Muscle layer of duodenum (tissue), 2 donors: Measurements from ENCODE around the gene WWOX.

Experiments used
- H3K27ac ChIP-seq: one replicate; pipeline ENCODE4 v1.7.0; 2013; ENCODE audit warnings: mild to moderate bottlenecking, low read length
- H3K27me3 ChIP-seq: one replicate; pipeline ENCODE4 v1.7.0; 2013; ENCODE audit warnings: low read depth, mild to moderate bottlenecking, control low read depth, low read length
- H3K36me3 ChIP-seq, 2 donors: one replicate each; pipeline ENCODE4 v1.7.0; 2013; ENCODE audit warnings: low read length in 2 of 2, control low read depth in 1 of 2, mild to moderate bottlenecking in 1 of 2; ENCODE audit not compliant: insufficient read depth in 2 of 2, control insufficient read depth in 1 of 2
- H3K4me1 ChIP-seq, 2 donors: one replicate each; pipeline ENCODE4 v1.7.0; 2013; ENCODE audit warnings: low read length in 2 of 2, mild to moderate bottlenecking in 2 of 2, control low read depth in 1 of 2, moderate library complexity in 1 of 2; ENCODE audit not compliant: insufficient read depth in 2 of 2, control insufficient read depth in 1 of 2
- H3K4me3 ChIP-seq, 2 donors: one replicate each; pipeline ENCODE4 v1.7.0; 2013; ENCODE audit warnings: low read length in 2 of 2, low read depth in 1 of 2, mild to moderate bottlenecking in 1 of 2
- H3K9me3 ChIP-seq, 2 donors: one replicate each; pipeline ENCODE4 v1.7.0; 2013; ENCODE audit warnings: low read length in 2 of 2, control low read depth in 1 of 2, mild to moderate bottlenecking in 1 of 2; ENCODE audit not compliant: control insufficient read depth in 1 of 2
- donor health status: healthy.

WWOX gene

DNA sequence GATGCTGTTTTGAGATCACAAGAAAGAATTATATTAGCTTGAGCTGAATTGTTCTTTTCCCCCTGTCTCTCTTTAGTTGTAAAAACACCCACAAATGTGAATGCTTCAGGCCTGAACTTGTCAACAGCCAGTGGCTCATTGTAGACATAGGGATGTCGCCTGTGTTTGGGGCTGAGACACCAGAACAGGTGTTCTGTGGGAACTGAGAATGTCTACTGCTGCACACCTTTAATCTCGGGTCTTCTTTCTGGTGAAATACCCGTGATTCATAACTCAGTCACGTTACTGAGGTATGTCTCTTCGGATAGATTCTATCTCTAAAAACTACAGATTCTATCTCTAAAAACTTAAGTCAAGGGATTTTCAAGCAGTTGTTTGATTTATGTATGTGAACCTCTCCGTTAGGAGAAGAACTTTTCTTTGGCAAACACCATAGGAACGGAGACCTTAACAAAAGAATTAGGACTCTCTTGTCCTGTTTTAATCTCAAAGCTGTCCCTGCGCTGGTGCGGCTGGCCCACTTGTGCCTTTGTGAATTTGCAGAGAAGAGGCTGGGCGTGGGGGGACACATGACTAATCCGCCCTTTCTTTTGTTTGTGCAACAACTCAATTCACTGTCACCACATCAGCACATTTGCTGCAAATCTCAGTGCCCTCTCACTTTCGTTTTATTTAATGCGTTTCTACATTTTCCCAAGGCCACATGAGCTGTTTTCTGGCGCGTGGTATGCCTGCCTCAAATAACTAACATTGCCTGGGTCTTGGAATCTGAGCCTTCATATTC is 858.1 kb downstream of the WWOX start:
- Histone ChIP-seq H3K4me1 (no peaks in the 10 kb centered on the region), H3K27me3 (no peaks in the 10 kb centered on the region), H3K36me3 (no peaks in the 10 kb centered on the region), H3K27ac (no peak overlapping the region), H3K9me3 (no peaks in the 10 kb centered on the region), H3K4me3 (no peak overlapping the region)

DNA sequence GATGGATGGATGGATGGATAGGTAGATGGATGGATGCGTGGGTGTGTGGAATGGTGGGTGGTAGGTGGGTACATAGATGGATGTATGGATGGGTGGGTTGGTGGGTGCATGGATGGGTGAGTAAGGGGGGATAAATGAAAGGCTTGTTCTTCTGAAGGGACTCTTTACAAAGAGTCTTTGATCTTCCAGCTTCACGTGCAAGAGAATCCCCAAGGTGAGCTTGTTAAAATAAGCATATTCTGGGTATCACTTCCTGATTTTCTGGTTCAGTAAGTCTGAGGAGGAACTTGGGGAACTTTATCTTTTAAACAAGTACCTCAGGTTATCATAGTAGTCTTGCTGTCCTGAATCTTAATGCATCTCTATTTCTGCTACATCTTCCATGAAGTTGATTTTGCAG is 862.0 kb downstream of the WWOX start:
- Histone ChIP-seq H3K9me3 (no peaks in the 10 kb centered on the region), H3K27ac (no peak overlapping the region), H3K27me3 (no peaks in the 10 kb centered on the region), H3K4me3 (no peak overlapping the region), H3K36me3 (no peaks in the 10 kb centered on the region), H3K4me1 (no peaks in the 10 kb centered on the region)

DNA sequence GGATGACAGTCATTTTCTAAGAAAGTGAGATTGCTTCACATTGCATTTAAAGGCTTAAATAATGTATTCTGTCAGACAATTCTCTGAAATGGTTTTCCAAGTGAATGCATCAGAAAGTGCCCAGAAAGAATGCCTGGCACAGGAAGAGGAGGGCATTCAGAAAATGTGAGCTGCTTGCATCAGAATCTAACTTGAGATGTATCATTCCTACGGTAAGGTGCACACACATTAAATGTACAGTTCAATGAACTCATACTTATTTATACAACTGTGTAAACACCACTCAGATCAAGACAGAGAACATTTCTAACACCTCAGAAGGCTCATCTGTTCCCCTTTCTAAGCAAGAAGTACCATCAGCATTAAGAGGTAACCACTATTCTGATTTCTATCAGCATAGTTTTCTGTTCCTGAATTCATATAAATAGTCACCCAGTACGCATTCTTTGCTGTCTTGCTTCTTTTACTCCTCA is 863.0 kb downstream of the WWOX start:
- H3K4me3 ChIP-seq = no peak overlapping the region
- no peaks in the 10 kb centered on the region for H3K27me3 ChIP-seq
- no peaks in the 10 kb centered on the region for H3K4me1 ChIP-seq
- H3K27ac ChIP-seq = no peak overlapping the region
- no peaks in the 10 kb centered on the region for H3K36me3 ChIP-seq
- H3K9me3 ChIP-seq = no peaks in the 10 kb centered on the region

DNA sequence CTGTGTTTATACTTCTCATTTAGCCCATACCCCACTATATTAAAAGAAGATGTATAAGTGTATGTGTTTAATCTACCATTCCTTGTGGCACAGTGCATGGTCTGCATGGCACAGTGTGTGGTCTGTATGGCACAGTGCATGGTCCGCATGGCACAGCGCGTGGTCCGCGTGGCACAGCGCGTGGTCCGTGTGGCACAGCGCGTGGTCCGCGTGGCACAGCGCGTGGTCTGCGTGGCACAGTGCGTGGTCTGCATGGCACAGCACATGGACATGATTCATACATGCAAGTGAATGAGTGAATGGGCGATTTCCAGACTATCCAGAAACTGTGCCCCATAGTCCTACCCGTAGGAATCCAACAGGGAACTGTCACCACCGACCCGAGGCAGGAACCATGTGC is 868.5 kb downstream of the WWOX start:
- Histone ChIP-seq H3K9me3 (no peaks in the 10 kb centered on the region), H3K4me1 (peaks cover 0 to 3% of the 10 kb centered on the region in 2 donors), H3K27ac (no peak overlapping the region), H3K27me3 (no peaks in the 10 kb centered on the region), H3K36me3 (no peaks in the 10 kb centered on the region), H3K4me3 (no peak overlapping the region)

DNA sequence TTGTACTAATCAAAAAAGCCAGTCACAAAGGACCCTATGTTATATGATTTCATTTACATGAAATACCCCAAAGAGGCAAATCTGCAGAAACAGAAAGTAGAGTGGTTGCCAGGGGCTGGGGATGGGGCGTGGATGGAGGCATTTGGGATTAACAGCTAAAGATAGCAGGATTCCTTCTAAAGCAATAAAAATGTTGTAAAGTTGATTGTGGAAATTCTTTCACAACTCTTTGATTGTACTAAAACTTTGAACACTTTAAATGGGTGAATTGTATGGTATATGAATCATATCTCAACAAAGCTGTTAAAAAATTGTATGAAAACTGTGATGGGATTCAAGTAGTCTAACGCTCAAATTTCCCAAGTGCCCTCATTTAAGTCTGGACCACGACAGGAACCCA is 870.3 kb downstream of the WWOX start:
- H3K9me3 ChIP-seq = no peaks in the 10 kb centered on the region
- H3K27ac ChIP-seq = no peak overlapping the region
- no peaks in the 10 kb centered on the region for H3K27me3 ChIP-seq
- no peaks in the 10 kb centered on the region for H3K36me3 ChIP-seq
- H3K4me3 ChIP-seq = no peak overlapping the region
- H3K4me1 ChIP-seq = peaks cover 0 to 3% of the 10 kb centered on the region in 2 donors

DNA sequence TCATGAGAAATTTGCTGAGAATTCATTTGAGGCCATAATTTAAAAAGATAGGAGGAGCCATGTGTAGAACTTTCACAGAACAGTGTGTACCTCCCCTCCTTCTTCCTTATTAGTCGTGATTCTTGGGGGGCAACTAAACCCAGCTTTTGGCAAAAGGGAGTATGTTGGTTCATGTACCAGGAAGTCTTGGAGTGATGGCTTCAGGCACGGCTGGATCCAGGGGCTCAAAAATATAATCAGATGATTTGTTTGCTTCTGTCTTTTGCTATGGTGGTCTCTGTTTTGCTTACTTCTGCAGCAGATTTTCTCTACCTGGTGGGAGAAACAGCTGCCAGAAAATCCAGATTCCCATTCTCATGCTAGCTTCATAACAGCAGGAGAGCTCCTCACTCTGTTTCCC is 871.2 kb downstream of the WWOX start:
- H3K27me3 ChIP-seq = no peaks in the 10 kb centered on the region
- no peaks in the 10 kb centered on the region for H3K9me3 ChIP-seq
- H3K4me3 ChIP-seq = no peak overlapping the region
- H3K36me3 ChIP-seq = no peaks in the 10 kb centered on the region
- no peak overlapping the region for H3K27ac ChIP-seq
- peaks cover 0 to 3% of the 10 kb centered on the region in 2 donors for H3K4me1 ChIP-seq

DNA sequence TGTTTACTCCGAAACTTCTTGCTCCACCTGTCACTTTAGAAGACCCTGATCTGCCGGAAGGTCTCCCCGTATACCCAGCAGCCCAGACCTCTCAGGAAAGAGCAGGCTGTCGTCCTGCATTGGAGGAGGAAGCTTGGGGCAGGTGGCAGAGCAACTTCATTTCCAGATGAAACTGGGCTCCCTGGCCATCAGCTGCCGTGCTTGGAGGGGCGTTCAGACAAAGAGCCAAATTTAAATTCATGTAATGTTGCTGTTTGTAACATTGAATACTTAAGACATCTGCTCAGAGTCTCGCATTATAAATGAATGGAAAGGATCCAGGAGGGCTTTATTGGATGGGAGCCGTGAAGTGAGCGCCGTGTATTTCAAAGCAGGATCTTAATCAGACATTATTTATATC is 872.6 kb downstream of the WWOX start:
- Histone ChIP-seq H3K9me3 (no peaks in the 10 kb centered on the region), H3K27me3 (no peaks in the 10 kb centered on the region), H3K4me1 (peaks cover 0 to 3% of the 10 kb centered on the region in 2 donors), H3K4me3 (no peak overlapping the region), H3K27ac (no peak overlapping the region), H3K36me3 (no peaks in the 10 kb centered on the region)

DNA sequence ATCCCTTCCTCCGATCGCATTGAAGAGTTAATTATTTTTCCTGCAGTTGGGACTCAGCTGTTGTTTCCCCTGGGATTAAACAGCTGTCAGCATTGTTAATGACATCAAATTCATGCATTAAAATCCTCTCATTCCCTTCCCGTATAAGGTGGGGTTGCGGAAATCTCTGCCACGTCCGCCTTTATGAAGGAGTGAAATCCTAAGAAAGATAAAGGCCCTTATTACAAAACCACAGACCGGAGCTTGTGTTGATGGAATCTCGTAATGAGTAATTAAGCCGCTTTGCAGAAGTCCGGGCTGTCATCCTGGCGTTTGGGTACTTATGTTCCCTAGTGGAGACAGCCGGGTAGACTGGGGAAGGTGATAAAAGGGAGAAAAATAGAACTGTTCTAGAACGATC is 873.5 kb downstream of the WWOX start:
- Histone ChIP-seq H3K9me3 (no peaks in the 10 kb centered on the region), H3K27ac (no peak overlapping the region), H3K36me3 (no peaks in the 10 kb centered on the region), H3K27me3 (no peaks in the 10 kb centered on the region), H3K4me3 (no peak overlapping the region), H3K4me1 (peaks cover 0 to 3% of the 10 kb centered on the region in 2 donors)

DNA sequence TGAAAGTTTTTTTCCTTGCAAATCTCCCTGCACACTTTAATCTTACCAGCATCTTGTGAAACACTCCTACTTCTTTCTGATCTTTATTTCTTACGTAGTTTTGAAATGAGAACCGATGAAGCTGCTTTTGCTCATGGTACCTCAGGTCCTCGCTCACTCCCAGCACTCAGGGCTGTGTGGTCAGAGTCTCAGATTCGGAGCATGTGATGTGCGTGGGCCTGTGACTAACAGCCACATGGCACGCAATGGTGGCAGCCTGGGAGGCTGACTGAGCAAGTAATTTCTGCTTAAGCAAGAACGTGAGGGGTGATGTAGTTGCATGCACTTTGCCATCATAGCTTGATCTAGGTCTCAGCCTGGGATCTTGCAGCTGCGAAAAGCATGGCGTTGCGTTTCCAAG is 876.8 kb downstream of the WWOX start:
- Histone ChIP-seq H3K36me3 (no peaks in the 10 kb centered on the region), H3K27ac (no peak overlapping the region), H3K4me3 (no peak overlapping the region), H3K9me3 (no peaks in the 10 kb centered on the region), H3K27me3 (no peaks in the 10 kb centered on the region), H3K4me1 (peaks cover 0 to 3% of the 10 kb centered on the region in 2 donors)

DNA sequence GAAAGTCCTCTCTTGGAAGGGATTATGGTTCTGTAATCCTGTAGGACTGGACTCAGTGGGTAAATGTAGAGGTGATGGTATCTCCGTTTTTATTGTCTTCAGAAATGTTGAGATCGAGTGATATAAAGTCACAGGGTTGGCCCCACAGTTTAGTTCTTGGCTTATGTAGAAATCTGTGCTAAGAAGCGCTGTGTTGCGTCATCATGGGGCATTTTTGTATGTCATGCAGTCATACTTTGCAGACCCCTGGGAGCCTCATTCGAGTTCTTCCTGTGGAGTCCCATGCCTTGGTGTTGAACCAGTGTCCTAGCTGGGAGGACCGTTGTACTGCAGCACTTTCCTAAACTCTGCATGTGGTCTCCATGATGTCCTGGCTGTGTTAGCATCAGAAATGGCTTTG is 881.4 kb downstream of the WWOX start:
- no peaks in the 10 kb centered on the region for H3K9me3 ChIP-seq
- H3K4me3 ChIP-seq = no peak overlapping the region
- no peaks in the 10 kb centered on the region for H3K36me3 ChIP-seq
- no peaks in the 10 kb centered on the region for H3K27me3 ChIP-seq
- no peaks in the 10 kb centered on the region for H3K4me1 ChIP-seq
- no peak overlapping the region for H3K27ac ChIP-seq

DNA sequence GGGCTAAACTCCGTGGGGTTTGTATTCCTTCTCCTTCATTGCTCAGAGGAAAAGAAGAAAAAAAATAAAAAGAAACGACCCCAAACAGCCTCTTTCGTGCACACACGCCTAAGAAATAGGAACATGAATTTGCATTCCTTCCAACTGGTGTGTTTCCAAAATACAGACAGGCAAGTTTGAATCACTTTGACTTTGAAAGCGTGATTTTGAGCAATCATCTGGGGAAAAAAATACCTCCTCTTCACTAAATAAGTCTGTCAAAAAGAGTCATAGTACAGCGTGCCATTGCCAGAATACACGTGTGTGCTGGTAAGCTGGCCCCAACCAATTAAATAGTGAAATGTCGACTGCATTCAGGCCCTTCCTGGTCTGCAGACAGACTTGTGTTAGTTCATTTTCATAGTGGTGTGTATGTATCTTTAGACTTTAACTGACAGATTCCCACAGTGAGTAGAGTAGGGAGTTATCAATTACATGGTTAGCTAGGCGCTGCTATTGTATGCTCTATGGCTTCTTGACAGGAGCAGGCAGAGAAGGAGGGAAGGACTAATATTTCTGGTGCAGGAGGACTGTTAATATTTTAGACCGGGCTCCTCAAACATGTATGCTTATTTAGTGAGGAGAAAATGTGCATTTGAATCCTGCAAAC is 882.8 kb downstream of the WWOX start:
- Histone ChIP-seq H3K36me3 (no peaks in the 10 kb centered on the region), H3K4me1 (no peaks in the 10 kb centered on the region), H3K4me3 (no peak overlapping the region), H3K27ac (no peak overlapping the region), H3K9me3 (no peaks in the 10 kb centered on the region), H3K27me3 (no peaks in the 10 kb centered on the region)
